ENCODE measurements around the gene PPFIA3.

PPFIA3 gene

GRCh38 chr19:49160450-49161189, 41.3 kb downstream of the PPFIA3 start:
- H3K9ac ChIP-seq (ENCODE audit: insufficient read length, low read depth), result no peak overlapping the region
- H3K36me3 ChIP-seq (ENCODE audit: insufficient read depth, insufficient read length, low read length), result no peaks in the 10 kb centered on the region
- H3K9me3 ChIP-seq (ENCODE audit: insufficient read depth, low read length), result no peaks in the 10 kb centered on the region
- no peak overlapping the region for H3K4me3 ChIP-seq (ENCODE audit: insufficient read length, low read depth)
- peaks cover 3% of the 10 kb centered on the region for H3K27me3 ChIP-seq (ENCODE audit: insufficient read depth, insufficient read length)
- H3K4me1 ChIP-seq (ENCODE audit: insufficient read depth, insufficient read length), result peaks cover 7% of the 10 kb centered on the region
- no peak for DNase-seq (ENCODE audit: low read depth, low spot score)
- no peak for TF ChIP-seq ZNF274 (IDR thresholded peaks at IDR 0.05; ENCODE audit: low read depth, low read length)
- TF ChIP-seq YY1 (IDR thresholded peaks at IDR 0.05; ENCODE audit: insufficient read depth, insufficient read length), result no peak
- no peak for TF ChIP-seq SUZ12 (IDR thresholded peaks at IDR 0.05; ENCODE audit: extremely low read depth, insufficient read depth, insufficient read length)

GRCh38 chr19:49161987-49162386, 42.6 kb downstream of the PPFIA3 start:
- H3K36me3 ChIP-seq (ENCODE audit: insufficient read depth, insufficient read length, low read length), result no peaks in the 10 kb centered on the region
- H3K4me1 ChIP-seq (ENCODE audit: insufficient read depth, insufficient read length), result peaks cover 9% of the 10 kb centered on the region
- H3K4me3 ChIP-seq (ENCODE audit: insufficient read length, low read depth), result no peak overlapping the region
- TF ChIP-seq SUZ12 (IDR thresholded peaks at IDR 0.05; ENCODE audit: extremely low read depth, insufficient read depth, insufficient read length) (no peak), YY1 (IDR thresholded peaks at IDR 0.05; ENCODE audit: insufficient read depth, insufficient read length) (no peak), ZNF274 (IDR thresholded peaks at IDR 0.05; ENCODE audit: low read depth, low read length) (no peak)
- H3K9me3 ChIP-seq (ENCODE audit: insufficient read depth, low read length), result no peaks in the 10 kb centered on the region
- DNase-seq (ENCODE audit: low read depth, low spot score), result no peak
- no peak overlapping the region for H3K9ac ChIP-seq (ENCODE audit: insufficient read length, low read depth)
- H3K27me3 ChIP-seq (ENCODE audit: insufficient read depth, insufficient read length), result peaks cover 3% of the 10 kb centered on the region

- Histone ChIP-seq H3K9me3 (ENCODE audit: insufficient read depth, low read length) (no peaks in the 10 kb centered on the region), H3K9ac (ENCODE audit: insufficient read length, low read depth) (no peak overlapping the region), H3K4me1 (ENCODE audit: insufficient read depth, insufficient read length) (peaks cover 8% of the 10 kb centered on the region), H3K27me3 (ENCODE audit: insufficient read depth, insufficient read length) (no peaks in the 10 kb centered on the region), H3K36me3 (ENCODE audit: insufficient read depth, insufficient read length, low read length) (no peaks in the 10 kb centered on the region), H3K4me3 (ENCODE audit: insufficient read length, low read depth) (no peak overlapping the region)
- TF ChIP-seq YY1 (IDR thresholded peaks at IDR 0.05; ENCODE audit: insufficient read depth, insufficient read length), result no peak
- TF ChIP-seq ZNF274 (IDR thresholded peaks at IDR 0.05; ENCODE audit: low read depth, low read length), result no peak
- TF ChIP-seq SUZ12 (IDR thresholded peaks at IDR 0.05; ENCODE audit: extremely low read depth, insufficient read depth, insufficient read length), result no peak
- DNase-seq (ENCODE audit: low read depth, low spot score), result no peak
These were observed 45.9 kb downstream of the PPFIA3 start for GRCh38 chr19:49165111-49165750.

GRCh38 chr19:49165865-49166301, 46.5 kb downstream of the PPFIA3 start:
- TF ChIP-seq ZNF274 (IDR thresholded peaks at IDR 0.05; ENCODE audit: low read depth, low read length) (no peak), YY1 (IDR thresholded peaks at IDR 0.05; ENCODE audit: insufficient read depth, insufficient read length) (no peak), SUZ12 (IDR thresholded peaks at IDR 0.05; ENCODE audit: extremely low read depth, insufficient read depth, insufficient read length) (no peak)
- Histone ChIP-seq H3K36me3 (ENCODE audit: insufficient read depth, insufficient read length, low read length) (no peaks in the 10 kb centered on the region), H3K27me3 (ENCODE audit: insufficient read depth, insufficient read length) (no peaks in the 10 kb centered on the region), H3K9me3 (ENCODE audit: insufficient read depth, low read length) (no peaks in the 10 kb centered on the region), H3K9ac (ENCODE audit: insufficient read length, low read depth) (no peak overlapping the region), H3K4me1 (ENCODE audit: insufficient read depth, insufficient read length) (peaks cover 8% of the 10 kb centered on the region), H3K4me3 (ENCODE audit: insufficient read length, low read depth) (no peak overlapping the region)
- DNase-seq (ENCODE audit: low read depth, low spot score), result no peak

GRCh38 chr19:49167857-49168409, 48.6 kb downstream of the PPFIA3 start:
- H3K36me3 ChIP-seq (ENCODE audit: insufficient read depth, insufficient read length, low read length), result no peaks in the 10 kb centered on the region
- H3K4me1 ChIP-seq (ENCODE audit: insufficient read depth, insufficient read length), result peaks cover 8% of the 10 kb centered on the region
- no peaks in the 10 kb centered on the region for H3K27me3 ChIP-seq (ENCODE audit: insufficient read depth, insufficient read length)
- no peak overlapping the region for H3K4me3 ChIP-seq (ENCODE audit: insufficient read length, low read depth)
- no peak for DNase-seq (ENCODE audit: low read depth, low spot score)
- TF ChIP-seq SUZ12 (IDR thresholded peaks at IDR 0.05; ENCODE audit: extremely low read depth, insufficient read depth, insufficient read length) (no peak), YY1 (IDR thresholded peaks at IDR 0.05; ENCODE audit: insufficient read depth, insufficient read length) (no peak), ZNF274 (IDR thresholded peaks at IDR 0.05; ENCODE audit: low read depth, low read length) (no peak)
- no peak overlapping the region for H3K9ac ChIP-seq (ENCODE audit: insufficient read length, low read depth)
- no peaks in the 10 kb centered on the region for H3K9me3 ChIP-seq (ENCODE audit: insufficient read depth, low read length)

DNA sequence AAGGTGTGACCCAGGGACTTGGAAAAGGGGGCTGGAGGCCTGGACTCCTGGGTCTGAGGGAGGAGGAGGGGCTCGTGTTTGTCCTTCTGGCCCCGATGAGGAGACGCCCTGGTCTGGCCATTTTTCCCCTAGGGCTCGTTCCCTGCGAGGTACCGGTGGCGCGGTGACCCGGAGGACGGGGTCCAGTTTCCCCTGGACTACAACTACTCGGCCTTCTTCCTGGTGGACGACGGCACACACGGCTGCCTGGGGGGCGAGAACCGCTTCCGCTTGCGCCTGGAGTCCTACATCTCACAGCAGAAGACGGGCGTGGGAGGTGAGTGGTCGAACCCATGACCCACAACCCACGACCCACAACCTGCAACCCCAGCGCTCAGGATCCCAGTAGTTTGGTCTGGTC, 49.1 kb downstream of the PPFIA3 start:
- Histone ChIP-seq H3K4me1 (ENCODE audit: insufficient read depth, insufficient read length) (peaks cover 8% of the 10 kb centered on the region), H3K9ac (ENCODE audit: insufficient read length, low read depth) (no peak overlapping the region), H3K9me3 (ENCODE audit: insufficient read depth, low read length) (no peaks in the 10 kb centered on the region), H3K36me3 (ENCODE audit: insufficient read depth, insufficient read length, low read length) (no peaks in the 10 kb centered on the region), H3K4me3 (ENCODE audit: insufficient read length, low read depth) (no peak overlapping the region), H3K27me3 (ENCODE audit: insufficient read depth, insufficient read length) (no peaks in the 10 kb centered on the region)
- TF ChIP-seq YY1 (IDR thresholded peaks at IDR 0.05; ENCODE audit: insufficient read depth, insufficient read length) (no peak), SUZ12 (IDR thresholded peaks at IDR 0.05; ENCODE audit: extremely low read depth, insufficient read depth, insufficient read length) (no peak), ZNF274 (IDR thresholded peaks at IDR 0.05; ENCODE audit: low read depth, low read length) (no peak)
- DNase-seq (ENCODE audit: low read depth, low spot score), result no peak

GRCh38 chr19:49173198-49173597, 53.9 kb downstream of the PPFIA3 start:
- H3K4me1 ChIP-seq (ENCODE audit: insufficient read depth, insufficient read length), result no peaks in the 10 kb centered on the region
- no peak overlapping the region for H3K9ac ChIP-seq (ENCODE audit: insufficient read length, low read depth)
- no peak for DNase-seq (ENCODE audit: low read depth, low spot score)
- TF ChIP-seq SUZ12 (IDR thresholded peaks at IDR 0.05; ENCODE audit: extremely low read depth, insufficient read depth, insufficient read length), result no peak
- TF ChIP-seq YY1 (IDR thresholded peaks at IDR 0.05; ENCODE audit: insufficient read depth, insufficient read length), result no peak
- no peak for TF ChIP-seq ZNF274 (IDR thresholded peaks at IDR 0.05; ENCODE audit: low read depth, low read length)
- H3K9me3 ChIP-seq (ENCODE audit: insufficient read depth, low read length), result no peaks in the 10 kb centered on the region
- H3K4me3 ChIP-seq (ENCODE audit: insufficient read length, low read depth), result no peak overlapping the region
- H3K27me3 ChIP-seq (ENCODE audit: insufficient read depth, insufficient read length), result no peaks in the 10 kb centered on the region
- H3K36me3 ChIP-seq (ENCODE audit: insufficient read depth, insufficient read length, low read length), result no peaks in the 10 kb centered on the region

All from NT2/D1 (cell line).